ENCODE results near the gene ABCB1.

Gene ABCB1

DNA sequence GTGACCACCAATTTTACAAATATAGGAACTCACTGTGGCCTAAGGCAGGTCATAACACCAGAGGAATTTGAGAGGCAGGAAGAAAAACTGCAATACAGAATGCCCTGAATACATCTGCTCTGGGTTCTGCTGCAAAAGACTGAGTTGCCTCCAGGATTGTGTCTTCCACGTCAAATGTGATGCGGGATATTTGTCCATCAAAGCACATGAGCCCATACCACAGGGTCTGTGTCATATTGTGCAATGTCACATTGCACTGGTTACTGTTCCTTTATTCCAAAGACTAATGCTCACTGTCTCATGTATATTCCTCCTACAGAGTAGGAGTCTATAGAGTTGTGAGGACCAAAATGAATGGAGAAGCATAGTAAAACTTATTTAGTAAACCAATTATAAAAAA lies 66.6 kb downstream of the ABCB1 start:
- TF ChIP-seq EZH2 (IDR thresholded peaks at IDR 0.05; ENCODE audit: borderline replicate concordance, low read depth, low read length, severe bottlenecking), result no peak
- Histone ChIP-seq H3K27me3 (ENCODE audit: insufficient read depth, low read length, poor library complexity) (no peaks in the 10 kb centered on the region), H3K9ac (ENCODE audit: low read depth, low read length) (no peak overlapping the region), H3K4me1 (ENCODE audit: insufficient read depth, low read length) (no peaks in the 10 kb centered on the region), H3K9me3 (ENCODE audit: insufficient read depth, low read length, severe bottlenecking) (no peaks in the 10 kb centered on the region), H3K4me2 (ENCODE audit: insufficient read depth, low read length) (no peak overlapping the region), H3K79me2 (ENCODE audit: insufficient read depth, low read length) (no peaks in the 10 kb centered on the region), H3K4me3 (ENCODE audit: low read depth in 1 of 2, low read length in 2 of 2) (no peak overlapping the region), H3K27ac (ENCODE audit: low read length) (no peak overlapping the region), H2AFZ (ENCODE audit: low read depth, low read length) (no peak overlapping the region), H3K36me3 (ENCODE audit: insufficient read depth, low read length) (no peaks in the 10 kb centered on the region), H4K20me1 (ENCODE audit: insufficient read depth, low read length) (no peaks in the 10 kb centered on the region)
- ATAC-seq (ENCODE audit: insufficient read depth, low read depth) (no peak), DNase-seq (no peak)

DNA sequence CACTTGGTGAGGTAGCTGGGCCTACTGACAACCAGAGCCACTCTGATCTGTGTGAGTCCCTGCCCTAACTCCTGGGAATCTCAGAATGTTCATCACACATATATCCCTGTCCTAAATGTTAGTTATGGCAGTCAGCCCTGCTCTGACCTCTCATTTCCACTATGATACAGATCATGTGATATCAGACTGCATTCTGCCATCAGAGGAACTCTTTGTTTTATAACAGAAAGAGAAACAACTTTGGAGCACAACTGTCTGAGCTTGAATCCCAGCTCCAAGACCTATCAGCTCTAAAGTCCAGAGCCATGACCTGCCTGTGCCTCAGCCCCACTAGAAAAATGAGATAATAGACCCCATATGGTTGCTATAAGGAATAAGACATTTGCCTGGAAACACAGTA lies 70.6 kb downstream of the ABCB1 start:
- DNase-seq, result no peak
- Histone ChIP-seq H3K4me3 (ENCODE audit: low read depth in 1 of 2, low read length in 2 of 2) (no peak overlapping the region), H2AFZ (ENCODE audit: low read depth, low read length) (no peak overlapping the region), H3K27me3 (ENCODE audit: insufficient read depth, low read length, poor library complexity) (no peaks in the 10 kb centered on the region), H3K36me3 (ENCODE audit: insufficient read depth, low read length) (no peaks in the 10 kb centered on the region), H3K4me1 (ENCODE audit: insufficient read depth, low read length) (no peaks in the 10 kb centered on the region), H4K20me1 (ENCODE audit: insufficient read depth, low read length) (no peaks in the 10 kb centered on the region), H3K9ac (ENCODE audit: low read depth, low read length) (no peak overlapping the region), H3K9me3 (ENCODE audit: insufficient read depth, low read length, severe bottlenecking) (no peaks in the 10 kb centered on the region), H3K27ac (ENCODE audit: low read length) (no peak overlapping the region), H3K4me2 (ENCODE audit: insufficient read depth, low read length) (no peak overlapping the region), H3K79me2 (ENCODE audit: insufficient read depth, low read length) (no peaks in the 10 kb centered on the region)
- TF ChIP-seq, protein P1, sequence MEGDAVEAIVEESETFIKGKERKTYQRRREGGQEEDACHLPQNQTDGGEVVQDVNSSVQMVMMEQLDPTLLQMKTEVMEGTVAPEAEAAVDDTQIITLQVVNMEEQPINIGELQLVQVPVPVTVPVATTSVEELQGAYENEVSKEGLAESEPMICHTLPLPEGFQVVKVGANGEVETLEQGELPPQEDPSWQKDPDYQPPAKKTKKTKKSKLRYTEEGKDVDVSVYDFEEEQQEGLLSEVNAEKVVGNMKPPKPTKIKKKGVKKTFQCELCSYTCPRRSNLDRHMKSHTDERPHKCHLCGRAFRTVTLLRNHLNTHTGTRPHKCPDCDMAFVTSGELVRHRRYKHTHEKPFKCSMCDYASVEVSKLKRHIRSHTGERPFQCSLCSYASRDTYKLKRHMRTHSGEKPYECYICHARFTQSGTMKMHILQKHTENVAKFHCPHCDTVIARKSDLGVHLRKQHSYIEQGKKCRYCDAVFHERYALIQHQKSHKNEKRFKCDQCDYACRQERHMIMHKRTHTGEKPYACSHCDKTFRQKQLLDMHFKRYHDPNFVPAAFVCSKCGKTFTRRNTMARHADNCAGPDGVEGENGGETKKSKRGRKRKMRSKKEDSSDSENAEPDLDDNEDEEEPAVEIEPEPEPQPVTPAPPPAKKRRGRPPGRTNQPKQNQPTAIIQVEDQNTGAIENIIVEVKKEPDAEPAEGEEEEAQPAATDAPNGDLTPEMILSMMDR (IDR thresholded peaks at IDR 0.05; ENCODE audit: borderline replicate concordance, extremely low read depth, low read length, poor library complexity, severe bottlenecking), result no peak
- TF ChIP-seq EZH2 (IDR thresholded peaks at IDR 0.05; ENCODE audit: borderline replicate concordance, low read depth, low read length, severe bottlenecking), result no peak
- no peak for ATAC-seq (ENCODE audit: insufficient read depth, low read depth)

DNA sequence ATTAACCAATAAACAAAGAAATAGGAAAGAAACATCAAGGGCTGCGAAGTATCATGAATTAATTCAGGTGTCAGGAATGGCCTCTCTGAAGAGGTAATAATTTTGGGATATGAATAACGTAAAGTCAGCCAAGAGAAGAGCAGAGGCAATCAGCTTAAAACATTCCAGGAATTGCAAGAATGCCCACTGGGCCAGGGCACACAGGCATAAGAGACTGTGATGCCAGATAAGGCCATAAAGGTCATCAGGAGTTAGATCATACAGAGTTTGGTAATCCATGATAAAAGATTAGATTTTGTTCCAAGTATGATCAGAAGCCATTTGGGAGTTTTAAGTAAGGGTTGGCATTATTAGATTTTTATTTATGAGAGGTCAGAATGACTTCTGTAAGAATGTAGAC lies 72.0 kb downstream of the ABCB1 start:
- Histone ChIP-seq H3K4me2 (ENCODE audit: insufficient read depth, low read length) (no peak overlapping the region), H3K27ac (ENCODE audit: low read length) (no peak overlapping the region), H3K4me3 (ENCODE audit: low read depth in 1 of 2, low read length in 2 of 2) (no peak overlapping the region), H3K36me3 (ENCODE audit: insufficient read depth, low read length) (no peaks in the 10 kb centered on the region), H3K9ac (ENCODE audit: low read depth, low read length) (no peak overlapping the region), H3K9me3 (ENCODE audit: insufficient read depth, low read length, severe bottlenecking) (no peaks in the 10 kb centered on the region), H3K4me1 (ENCODE audit: insufficient read depth, low read length) (no peaks in the 10 kb centered on the region), H2AFZ (ENCODE audit: low read depth, low read length) (no peak overlapping the region), H4K20me1 (ENCODE audit: insufficient read depth, low read length) (no peaks in the 10 kb centered on the region), H3K27me3 (ENCODE audit: insufficient read depth, low read length, poor library complexity) (no peaks in the 10 kb centered on the region), H3K79me2 (ENCODE audit: insufficient read depth, low read length) (no peaks in the 10 kb centered on the region)
- TF ChIP-seq, protein P1 (IDR thresholded peaks at IDR 0.05; ENCODE audit: borderline replicate concordance, extremely low read depth, low read length, poor library complexity, severe bottlenecking), result no peak
- no peak for TF ChIP-seq EZH2 (IDR thresholded peaks at IDR 0.05; ENCODE audit: borderline replicate concordance, low read depth, low read length, severe bottlenecking)
- DNase-seq (no peak), ATAC-seq (ENCODE audit: insufficient read depth, low read depth) (no peak)

DNA sequence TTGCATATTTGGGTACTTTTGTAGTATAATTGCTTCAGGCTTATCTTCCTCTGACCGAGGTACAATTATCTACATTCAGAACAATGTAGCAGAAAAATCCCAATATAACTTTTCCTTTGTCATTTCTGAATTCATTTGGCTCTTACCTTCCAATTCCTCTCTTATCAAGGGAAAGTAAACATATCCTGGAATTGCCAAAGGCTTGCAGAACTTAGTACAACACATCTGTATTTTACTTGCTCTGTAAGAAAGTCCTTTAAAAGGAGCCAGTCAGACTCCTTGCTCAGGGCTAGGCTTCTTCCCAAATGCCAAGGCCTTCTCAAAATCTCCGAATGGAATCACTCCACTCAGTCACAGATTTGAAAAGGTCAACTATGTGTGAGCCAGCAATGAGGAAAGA lies 81.9 kb downstream of the ABCB1 start:
- Histone ChIP-seq H3K27ac (ENCODE audit: low read length) (no peak overlapping the region), H3K9ac (ENCODE audit: low read depth, low read length) (no peak overlapping the region), H3K27me3 (ENCODE audit: insufficient read depth, low read length, poor library complexity) (no peaks in the 10 kb centered on the region), H2AFZ (ENCODE audit: low read depth, low read length) (no peak overlapping the region), H4K20me1 (ENCODE audit: insufficient read depth, low read length) (no peaks in the 10 kb centered on the region), H3K79me2 (ENCODE audit: insufficient read depth, low read length) (no peaks in the 10 kb centered on the region), H3K4me2 (ENCODE audit: insufficient read depth, low read length) (no peak overlapping the region), H3K4me3 (ENCODE audit: low read depth in 1 of 2, low read length in 2 of 2) (no peak overlapping the region), H3K9me3 (ENCODE audit: insufficient read depth, low read length, severe bottlenecking) (no peaks in the 10 kb centered on the region), H3K36me3 (ENCODE audit: insufficient read depth, low read length) (no peaks in the 10 kb centered on the region), H3K4me1 (ENCODE audit: insufficient read depth, low read length) (no peaks in the 10 kb centered on the region)
- DNase-seq (no peak), ATAC-seq (ENCODE audit: insufficient read depth, low read depth) (no peak)
- no peak for TF ChIP-seq EZH2 (IDR thresholded peaks at IDR 0.05; ENCODE audit: borderline replicate concordance, low read depth, low read length, severe bottlenecking)
- TF ChIP-seq, protein P1 (IDR thresholded peaks at IDR 0.05; ENCODE audit: borderline replicate concordance, extremely low read depth, low read length, poor library complexity, severe bottlenecking), result no peak

Data from DND-41 (cell line).